ENCODE results near the gene TAB3.

The TAB3 gene
- 17.2 to 62.1 (median 29.8) reads per million in 18 experiments for total RNA-seq

- DNase-seq: peak; percentile 94 to 95
Measured at GRCh38 chrX:30889147-30890140, at the start of gene TAB3. Gene TAB3, minus strand, starts transcription at chrX:30889254. Its CDS starts 29,666 bp downstream, at chrX:30859588.

DNA sequence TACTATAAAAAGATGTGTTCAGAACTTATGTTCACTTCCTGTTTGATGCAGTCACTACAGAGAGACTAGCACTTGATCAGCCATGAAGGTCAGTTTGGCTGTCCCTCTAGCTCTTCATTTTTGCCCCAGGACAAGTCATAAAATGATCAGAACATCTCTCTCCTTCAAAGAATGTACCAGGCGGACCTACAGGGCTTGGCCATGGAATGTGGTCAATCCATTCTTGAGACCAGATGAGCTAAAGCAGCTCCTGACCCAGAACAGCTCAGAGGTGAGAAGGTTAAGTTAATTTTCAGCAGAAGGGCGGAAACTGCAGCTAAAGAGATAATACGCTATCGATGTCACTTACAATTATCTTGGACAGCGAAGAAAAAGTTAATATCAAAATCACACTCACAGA, 49.2 kb upstream of the TAB3 start:
- DNase-seq: no peak

DNA sequence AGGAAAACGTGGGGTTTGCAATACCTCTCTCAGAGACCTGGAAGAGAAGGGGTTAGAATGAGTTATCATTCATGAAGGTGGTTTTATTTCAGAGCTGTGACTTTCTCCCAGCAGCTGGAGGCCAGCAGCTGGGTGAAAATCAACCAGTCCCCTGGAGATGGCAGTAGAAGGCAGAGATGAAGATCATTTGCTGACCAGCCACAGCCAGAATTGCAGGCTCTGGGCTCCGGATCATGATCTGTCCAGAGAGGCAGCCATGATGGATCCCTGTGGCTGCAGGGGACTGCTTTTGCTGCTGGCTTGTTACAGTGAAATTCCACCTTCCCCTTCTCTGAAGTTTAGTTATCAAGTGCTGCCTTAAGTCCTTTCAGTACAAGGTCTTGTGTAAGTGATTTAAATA, 46.9 kb upstream of the TAB3 start:
- DNase-seq: peak in 1 of 2 donors; percentile 1

- DNase-seq: no peak
Measured at GRCh38 chrX:30931920-30932319, 42.9 kb upstream of the TAB3 start.

- no peak for DNase-seq
Measured at GRCh38 chrX:30930679-30931078, 41.6 kb upstream of the TAB3 start.

GRCh38 chrX:30930143-30930542, 41.1 kb upstream of the TAB3 start:
- DNase-seq: no peak

DNA sequence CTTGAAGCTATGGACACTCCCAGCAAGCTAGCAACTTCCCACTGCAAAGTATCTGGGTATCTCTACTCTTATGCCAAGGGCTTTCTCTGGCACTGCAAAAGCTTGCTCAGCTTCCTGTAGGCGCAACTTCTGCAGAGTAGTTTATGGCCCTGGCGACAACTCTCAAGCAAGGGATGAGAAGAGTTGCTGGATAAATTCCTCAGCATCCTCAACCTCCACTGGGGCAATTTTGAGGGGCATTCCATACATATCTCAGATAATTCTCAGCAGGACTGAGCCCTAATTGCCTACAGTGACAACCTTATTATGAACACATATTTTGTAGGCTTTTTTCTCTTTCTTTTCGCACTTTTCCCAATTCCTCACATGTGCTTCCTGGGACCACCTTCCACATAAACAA, 31.2 kb upstream of the TAB3 start:
- DNase-seq: no peak

GRCh38 chrX:30918480-30918879, 29.4 kb upstream of the TAB3 start:
- DNase-seq: no peak

DNA sequence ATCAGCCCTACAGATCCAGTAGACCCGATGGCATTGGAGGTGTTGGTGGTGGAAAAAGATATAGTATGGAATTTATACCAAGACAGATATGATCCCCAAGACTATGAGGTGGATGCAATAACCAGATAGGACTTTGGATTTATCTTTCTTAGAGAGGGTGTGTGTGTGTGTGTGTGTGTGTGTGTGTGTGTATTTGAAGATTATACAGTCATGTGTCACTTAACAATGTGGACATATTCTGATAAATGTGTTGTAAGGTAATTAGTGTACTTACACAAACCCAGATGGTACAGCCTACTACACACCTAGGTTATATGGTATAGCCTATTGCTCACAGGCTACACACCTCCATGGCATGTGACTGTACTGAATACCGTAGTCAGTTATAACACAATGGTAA, 24.4 kb upstream of the TAB3 start:
- no peak for DNase-seq

GRCh38 chrX:30910124-30910860, 21.2 kb upstream of the TAB3 start:
- DNase-seq: peak; percentile 29 to 37

GRCh38 chrX:30906726-30907125, 17.7 kb upstream of the TAB3 start:
- DNase-seq: no peak

DNA sequence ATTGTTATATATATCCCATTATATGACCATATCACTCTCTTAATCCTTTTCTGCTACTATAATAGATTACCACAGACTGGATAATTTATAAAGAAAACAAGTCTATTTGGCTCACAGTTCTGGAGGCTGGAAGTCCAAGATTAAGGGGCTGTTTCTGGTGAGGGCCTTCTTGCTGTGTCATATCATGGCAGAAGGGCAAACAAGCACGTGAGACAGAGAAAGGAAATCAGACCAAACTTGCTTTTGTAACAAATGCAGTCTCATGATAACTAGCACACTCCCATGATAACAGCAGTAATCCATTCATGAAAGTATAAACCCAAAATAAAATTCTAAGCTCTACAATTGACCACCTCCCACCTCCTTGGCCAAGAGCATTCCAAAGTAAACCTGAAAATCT, 16.3 kb upstream of the TAB3 start:
- DNase-seq: no peak

- DNase-seq: no peak
Measured at GRCh38 chrX:30904632-30905031, 15.6 kb upstream of the TAB3 start.

GRCh38 chrX:30904186-30904585, 15.1 kb upstream of the TAB3 start:
- no peak for DNase-seq

DNA sequence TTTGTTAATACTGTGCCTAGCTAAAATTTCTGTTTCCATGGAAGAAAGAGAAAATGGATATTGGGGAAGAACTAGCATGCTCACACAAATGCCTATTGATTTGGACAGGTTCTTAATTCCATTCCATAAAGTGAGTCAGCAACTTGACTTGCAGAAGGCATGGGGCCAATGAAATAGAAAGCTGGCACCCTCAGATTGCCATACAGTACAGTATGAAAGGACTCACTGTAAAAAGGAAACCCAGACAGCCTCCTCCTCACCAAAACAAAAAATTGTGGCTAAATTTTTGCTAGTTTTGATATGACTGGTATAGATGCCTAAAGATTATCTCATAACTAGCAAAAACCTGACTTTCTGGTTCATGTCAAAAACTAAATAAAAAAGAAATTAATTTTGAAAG, 11.2 kb upstream of the TAB3 start:
- DNase-seq: no peak

DNA sequence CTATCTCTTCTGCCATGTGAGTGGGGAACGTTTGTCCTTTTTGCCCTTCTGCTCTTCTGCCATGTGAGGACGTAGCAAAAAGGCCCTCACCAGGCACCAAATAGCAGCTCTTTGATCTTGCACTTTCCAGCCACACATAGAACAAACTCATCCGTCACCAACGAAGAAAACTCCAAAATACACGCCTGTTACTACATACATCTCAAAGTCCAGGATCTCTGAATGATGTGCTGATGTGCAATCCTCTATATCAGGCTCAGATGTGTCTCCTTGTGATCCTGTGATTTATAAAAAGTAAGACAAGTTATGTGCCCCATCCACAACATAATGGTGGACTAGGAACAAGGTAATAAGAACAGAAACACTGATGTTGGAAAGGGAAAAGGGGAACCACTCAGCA, 9.8 kb upstream of the TAB3 start:
- DNase-seq: no peak

DNA sequence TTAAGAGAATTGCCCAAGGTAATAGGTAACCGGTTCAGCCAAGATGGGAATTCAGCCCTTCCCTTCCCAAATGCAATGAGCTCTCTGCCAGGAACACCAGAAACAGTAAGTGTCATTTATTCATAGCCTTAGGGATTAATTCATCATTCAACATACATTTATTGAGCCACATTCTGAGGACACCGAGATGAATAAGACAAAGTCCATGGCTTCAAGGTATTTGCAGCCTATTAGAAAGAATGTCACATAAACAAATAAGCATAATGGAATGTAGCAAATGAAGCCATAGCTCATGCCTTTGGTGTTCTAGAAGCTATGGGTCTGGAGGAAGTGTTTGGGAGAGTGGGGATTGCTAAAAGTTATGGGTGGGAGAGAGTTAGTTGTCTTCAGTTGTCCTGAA, 6.3 kb upstream of the TAB3 start:
- no peak for DNase-seq

DNA sequence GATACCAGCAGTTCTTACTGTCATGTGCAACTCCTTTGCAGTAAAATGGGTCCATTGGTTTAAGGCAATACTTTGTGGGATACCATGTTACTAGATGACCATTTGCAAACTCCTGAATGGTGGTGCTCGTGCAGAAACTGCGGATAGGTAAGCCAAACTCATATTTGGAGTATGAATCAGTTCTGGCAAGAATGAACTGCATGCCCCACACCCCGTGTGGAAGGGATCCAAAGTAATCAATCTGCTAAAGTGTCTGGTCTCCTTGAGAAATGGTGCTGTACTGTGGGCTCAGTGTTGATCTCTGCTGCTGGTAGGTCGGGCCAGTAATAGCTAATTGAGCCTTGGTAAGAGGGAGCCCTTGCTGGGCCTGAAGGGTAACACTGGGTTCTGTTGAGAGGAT, 4.2 kb upstream of the TAB3 start:
- DNase-seq: no peak

DNA sequence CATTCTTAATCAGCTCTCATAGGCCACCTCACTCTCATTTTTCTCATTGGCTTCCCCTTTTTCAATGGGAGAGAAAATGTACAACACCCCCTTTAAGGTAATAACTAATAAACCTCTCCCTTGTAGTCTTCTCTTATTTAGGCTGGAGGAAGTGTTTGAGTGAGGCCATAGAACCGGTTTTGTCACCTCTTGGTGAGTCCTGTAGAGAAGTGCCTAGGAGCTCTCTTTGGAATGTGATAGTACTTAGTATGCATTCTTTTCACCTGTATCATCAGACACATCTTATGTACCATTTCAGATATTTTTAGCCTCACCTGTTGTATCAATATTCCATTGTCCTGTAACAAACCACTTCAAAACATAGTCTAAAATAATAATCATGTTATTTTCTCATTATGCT, 3.5 kb upstream of the TAB3 start:
- DNase-seq: no peak

DNA sequence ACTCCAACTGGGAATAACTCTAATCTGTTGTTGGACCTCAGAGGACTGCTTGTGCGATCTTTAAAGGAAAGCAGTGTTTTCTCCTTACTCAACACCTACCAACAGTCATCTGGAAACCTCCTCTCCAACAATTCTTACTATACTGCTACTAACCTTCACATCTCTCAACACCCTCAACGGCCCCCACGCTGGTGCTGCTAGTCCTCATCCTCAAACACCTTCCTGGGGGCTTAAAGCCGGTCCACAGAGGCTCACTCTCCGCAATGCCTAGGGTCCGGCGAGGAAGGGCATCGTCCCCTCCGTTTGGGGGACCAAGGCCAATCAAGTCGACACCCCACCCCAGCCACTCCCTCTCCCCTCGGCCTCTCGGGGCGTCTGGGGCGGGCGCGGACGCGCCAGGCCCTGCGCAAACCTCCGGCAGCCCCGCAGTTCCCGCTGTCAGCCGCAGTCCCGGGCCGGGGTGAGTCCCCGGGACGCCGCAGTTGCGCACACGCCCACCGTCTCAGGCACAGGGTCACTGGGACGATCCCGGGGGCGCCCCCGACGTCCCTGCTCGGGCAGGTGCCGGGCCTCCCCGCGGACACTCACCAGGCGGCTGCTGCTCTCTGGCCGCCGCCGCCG, 418 bp downstream of the TAB3 start:
- DNase-seq: peak; percentile 11 to 13

DNA sequence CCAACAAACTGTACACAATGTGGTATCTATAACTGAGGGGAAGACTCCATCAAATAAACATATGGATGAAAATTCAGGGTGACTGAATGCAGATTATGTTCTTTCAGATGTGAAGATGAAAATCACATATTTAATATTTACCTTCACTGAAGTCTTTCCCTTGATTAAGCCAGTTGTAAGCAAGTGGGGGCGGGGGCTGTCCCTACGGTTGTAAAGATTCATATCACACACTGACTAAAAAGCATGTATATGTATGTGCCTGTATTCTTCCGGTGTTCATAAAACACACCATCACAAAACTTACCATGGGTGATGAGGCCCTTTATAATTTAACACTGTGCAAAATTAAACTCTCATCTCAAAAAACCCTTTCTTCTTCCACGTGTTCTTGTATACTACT, 1.3 kb downstream of the TAB3 start:
- no peak for DNase-seq

DNA sequence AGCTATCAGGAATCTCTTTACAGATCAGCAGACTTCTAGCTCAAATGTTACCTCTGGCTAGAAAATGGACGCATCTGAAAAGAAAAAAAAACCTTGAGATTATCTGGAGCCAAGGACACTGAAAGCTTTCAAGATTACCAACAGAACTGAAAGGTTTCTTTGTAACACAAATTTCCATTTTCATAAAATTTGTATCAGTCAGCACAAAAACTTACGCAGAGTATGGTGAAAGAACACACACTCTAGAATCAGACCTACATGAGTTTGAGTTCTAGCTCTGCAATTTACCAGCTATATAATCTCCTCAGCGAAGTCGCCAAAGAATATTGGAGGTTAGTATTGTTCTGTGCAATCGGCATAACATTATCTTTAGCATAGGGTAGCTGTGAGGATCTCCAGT, 1.8 kb downstream of the TAB3 start:
- no peak for DNase-seq

- no peak for DNase-seq
Measured at GRCh38 chrX:30885136-30885535, 3.9 kb downstream of the TAB3 start.

All from inflammatory macrophage (primary cell).